ENCODE results near the gene KATNIP.
A peak's percentile ranks its signal among the peaks of the same experiment; 100 is the strongest.

Gene KATNIP

GRCh38 chr16:27518226-27518625 is 31.7 kb upstream of the KATNIP start:
- Histone ChIP-seq H3K18ac (ENCODE audit: low read length) (no peak overlapping the region), H2BK5ac (ENCODE audit: low read length) (no peak overlapping the region), H2AFZ (ENCODE audit: low read length) (no peak overlapping the region), H2AK5ac (ENCODE audit: low read depth, low read length) (no peak overlapping the region), H3K79me1 (ENCODE audit: low read depth, low read length) (no peaks in the 10 kb centered on the region), H4K91ac (ENCODE audit: low read depth, low read length, poor library complexity) (no peak overlapping the region), H2BK120ac (ENCODE audit: low read depth, low read length) (no peak overlapping the region), H3K4me2 (ENCODE audit: insufficient read depth, low read length, poor library complexity, severe bottlenecking) (no peak overlapping the region), H4K8ac (ENCODE audit: low read depth, low read length) (no peak overlapping the region), H3K36me3 (replicated peaks in 1 of 2; ENCODE audit: control insufficient read depth in 2 of 2, insufficient read depth in 2 of 2, low read length in 2 of 2) (peaks cover 26 to 89% of the 10 kb centered on the region in 2 donors), H3K4me1 (ENCODE audit: control insufficient read depth in 2 of 2, insufficient read depth in 1 of 2, low read depth in 1 of 2, low read length in 2 of 2) (no peaks in the 10 kb centered on the region), H3K23ac (ENCODE audit: low read depth, low read length, poor library complexity) (no peak overlapping the region), H3K9ac (ENCODE audit: low read depth, low read length, poor library complexity) (no peak overlapping the region), H3K27me3 (ENCODE audit: control insufficient read depth in 3 of 3, insufficient read depth in 3 of 3, low read depth in 1 of 3, low read length in 3 of 3) (no peaks in the 10 kb centered on the region), H2BK15ac (ENCODE audit: low read length) (no peak overlapping the region), H2BK12ac (ENCODE audit: low read length) (no peak overlapping the region), H3K4ac (ENCODE audit: low read length) (no peak overlapping the region), H3K4me3 (ENCODE audit: low read length in 2 of 2) (no peak overlapping the region), H3K27ac (replicated peaks; ENCODE audit: low read length) (no peak overlapping the region), H3K9me3 (replicated peaks in 1 of 2; ENCODE audit: control insufficient read depth in 2 of 2, insufficient read depth in 1 of 2, low read depth in 1 of 2, low read length in 2 of 2) (peaks cover 0 to 3% of the 10 kb centered on the region in 2 donors), H3K14ac (ENCODE audit: low read length) (no peak overlapping the region)
- WGBS, 2 donors (ENCODE audit: extremely low coverage in 2 of 2, insufficient read length in 2 of 2, insufficient replicate concordance in 1 of 2), result no CpG with 5 or more reads among the region's 4 CpGs
- no peak for DNase-seq (ENCODE audit: low spot score)

DNA sequence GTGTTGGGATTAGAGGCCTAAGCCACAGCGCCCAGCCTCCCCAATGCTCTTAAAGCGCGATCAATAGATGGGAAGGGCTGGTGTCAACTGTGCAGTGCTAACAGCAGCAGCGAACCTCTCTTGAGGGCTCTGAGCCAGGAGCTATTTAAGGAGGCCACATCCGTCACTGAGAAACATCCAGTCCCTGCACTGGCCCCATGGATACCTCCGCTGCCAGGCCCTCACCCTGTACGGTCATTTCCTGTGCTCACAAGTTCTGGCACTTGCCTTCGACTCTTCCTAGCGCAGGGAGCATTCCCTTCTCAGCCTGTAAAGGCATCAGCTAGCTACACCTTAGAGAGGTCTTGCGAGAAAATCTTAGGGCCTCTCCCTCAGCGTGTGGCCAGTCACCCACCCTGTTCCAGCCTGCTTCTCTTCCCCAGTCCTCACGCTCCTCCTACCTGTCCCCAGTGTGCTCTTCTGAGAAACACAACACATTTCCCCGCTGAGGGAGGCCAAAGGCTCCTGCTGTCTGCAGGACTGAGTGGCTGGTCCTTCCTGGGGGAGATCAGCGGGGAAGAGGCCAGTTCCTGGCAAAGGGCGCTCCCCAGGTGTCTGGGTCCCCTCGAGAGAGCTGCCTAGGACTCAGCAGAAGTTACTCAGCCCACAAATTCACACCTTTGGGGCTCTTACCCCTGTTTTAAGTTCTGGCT is 28.8 kb upstream of the KATNIP start:
- Histone ChIP-seq H2BK15ac (ENCODE audit: low read length) (no peak overlapping the region), H3K79me1 (ENCODE audit: low read depth, low read length) (peaks cover 1% of the 10 kb centered on the region), H3K9me3 (replicated peaks in 1 of 2; ENCODE audit: control insufficient read depth in 2 of 2, insufficient read depth in 1 of 2, low read depth in 1 of 2, low read length in 2 of 2) (peaks cover 6 to 11% of the 10 kb centered on the region in 2 donors), H3K18ac (ENCODE audit: low read length) (no peak overlapping the region), H3K4me3 (ENCODE audit: low read length in 2 of 2) (peak overlapping the region in 1 of 2 donors; percentile 0), H2BK120ac (ENCODE audit: low read depth, low read length) (no peak overlapping the region), H3K9ac (ENCODE audit: low read depth, low read length, poor library complexity) (no peak overlapping the region), H3K14ac (ENCODE audit: low read length) (no peak overlapping the region), H2AK5ac (ENCODE audit: low read depth, low read length) (no peak overlapping the region), H3K4me2 (ENCODE audit: insufficient read depth, low read length, poor library complexity, severe bottlenecking) (no peak overlapping the region), H3K27ac (replicated peaks; ENCODE audit: low read length) (no peak overlapping the region), H3K36me3 (replicated peaks in 1 of 2; ENCODE audit: control insufficient read depth in 2 of 2, insufficient read depth in 2 of 2, low read length in 2 of 2) (peaks cover 38 to 94% of the 10 kb centered on the region in 2 donors), H4K91ac (ENCODE audit: low read depth, low read length, poor library complexity) (no peak overlapping the region), H3K4me1 (ENCODE audit: control insufficient read depth in 2 of 2, insufficient read depth in 1 of 2, low read depth in 1 of 2, low read length in 2 of 2) (no peaks in the 10 kb centered on the region), H3K23ac (ENCODE audit: low read depth, low read length, poor library complexity) (peak overlapping the region; percentile 62), H2BK5ac (ENCODE audit: low read length) (no peak overlapping the region), H3K27me3 (ENCODE audit: control insufficient read depth in 3 of 3, insufficient read depth in 3 of 3, low read depth in 1 of 3, low read length in 3 of 3) (no peaks in the 10 kb centered on the region), H2AFZ (ENCODE audit: low read length) (no peak overlapping the region), H3K4ac (ENCODE audit: low read length) (no peak overlapping the region), H4K8ac (ENCODE audit: low read depth, low read length) (no peak overlapping the region), H2BK12ac (ENCODE audit: low read length) (no peak overlapping the region)
- no CpG with 5 or more reads among the region's 16 CpGs for WGBS, 2 donors (ENCODE audit: extremely low coverage in 2 of 2, insufficient read length in 2 of 2, insufficient replicate concordance in 1 of 2)
- no peak for DNase-seq (ENCODE audit: low spot score)

- H3K27me3 ChIP-seq (ENCODE audit: control insufficient read depth in 3 of 3, insufficient read depth in 3 of 3, low read depth in 1 of 3, low read length in 3 of 3), result no peaks in the 10 kb centered on the region
- H2AFZ ChIP-seq (ENCODE audit: low read length), result no peak overlapping the region
- no peak overlapping the region for H3K27ac ChIP-seq (replicated peaks; ENCODE audit: low read length)
- H3K23ac ChIP-seq (ENCODE audit: low read depth, low read length, poor library complexity), result no peak overlapping the region
- no peak overlapping the region for H2BK12ac ChIP-seq (ENCODE audit: low read length)
- peaks cover 42 to 96% of the 10 kb centered on the region in 2 donors for H3K36me3 ChIP-seq (replicated peaks in 1 of 2; ENCODE audit: control insufficient read depth in 2 of 2, insufficient read depth in 2 of 2, low read length in 2 of 2)
- no peak overlapping the region for H2BK5ac ChIP-seq (ENCODE audit: low read length)
- H3K4me1 ChIP-seq (ENCODE audit: control insufficient read depth in 2 of 2, insufficient read depth in 1 of 2, low read depth in 1 of 2, low read length in 2 of 2), result no peaks in the 10 kb centered on the region
- WGBS, 2 donors (ENCODE audit: extremely low coverage in 2 of 2, insufficient read length in 2 of 2, insufficient replicate concordance in 1 of 2), result no CpG with 5 or more reads among the region's 6 CpGs
- H2BK120ac ChIP-seq (ENCODE audit: low read depth, low read length), result no peak overlapping the region
- no peak overlapping the region for H3K4ac ChIP-seq (ENCODE audit: low read length)
- H3K79me1 ChIP-seq (ENCODE audit: low read depth, low read length), result peaks cover 1% of the 10 kb centered on the region
- peaks cover 7 to 15% of the 10 kb centered on the region in 2 donors for H3K9me3 ChIP-seq (replicated peaks in 1 of 2; ENCODE audit: control insufficient read depth in 2 of 2, insufficient read depth in 1 of 2, low read depth in 1 of 2, low read length in 2 of 2)
- no peak overlapping the region for H3K18ac ChIP-seq (ENCODE audit: low read length)
- H3K14ac ChIP-seq (ENCODE audit: low read length), result no peak overlapping the region
- H3K4me3 ChIP-seq (ENCODE audit: low read length in 2 of 2), result no peak overlapping the region
- DNase-seq (ENCODE audit: low spot score), result no peak
- no peak overlapping the region for H3K9ac ChIP-seq (ENCODE audit: low read depth, low read length, poor library complexity)
- H4K8ac ChIP-seq (ENCODE audit: low read depth, low read length), result no peak overlapping the region
- no peak overlapping the region for H4K91ac ChIP-seq (ENCODE audit: low read depth, low read length, poor library complexity)
- H2AK5ac ChIP-seq (ENCODE audit: low read depth, low read length), result no peak overlapping the region
- H3K4me2 ChIP-seq (ENCODE audit: insufficient read depth, low read length, poor library complexity, severe bottlenecking), result no peak overlapping the region
- no peak overlapping the region for H2BK15ac ChIP-seq (ENCODE audit: low read length)
These were observed 27.7 kb upstream of the KATNIP start for GRCh38 chr16:27522173-27522707.

DNA sequence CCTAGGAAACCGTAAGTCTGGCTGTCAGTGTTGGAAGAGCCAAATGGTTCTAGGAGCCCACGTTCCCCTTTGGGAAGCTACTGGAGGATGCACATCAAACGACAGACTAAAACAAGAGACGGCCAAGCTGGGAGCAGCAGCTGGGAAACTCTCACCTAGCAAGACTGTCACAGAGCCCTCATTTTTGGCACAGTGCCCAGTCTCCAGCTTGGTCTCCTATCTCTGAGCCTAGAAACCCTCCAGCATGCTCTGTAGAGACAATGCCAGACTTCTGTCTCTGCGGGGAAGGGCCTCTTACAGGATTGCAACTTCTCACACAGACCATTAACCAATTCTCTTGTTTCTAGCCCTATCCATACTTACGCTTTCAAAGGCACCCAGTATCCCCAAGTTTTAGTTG is 23.8 kb upstream of the KATNIP start:
- Histone ChIP-seq H3K27me3 (ENCODE audit: control insufficient read depth in 3 of 3, insufficient read depth in 3 of 3, low read depth in 1 of 3, low read length in 3 of 3) (no peaks in the 10 kb centered on the region), H3K4ac (ENCODE audit: low read length) (no peak overlapping the region), H3K9ac (ENCODE audit: low read depth, low read length, poor library complexity) (no peak overlapping the region), H3K4me3 (ENCODE audit: low read length in 2 of 2) (no peak overlapping the region), H2BK5ac (ENCODE audit: low read length) (no peak overlapping the region), H3K14ac (ENCODE audit: low read length) (no peak overlapping the region), H2AK5ac (ENCODE audit: low read depth, low read length) (no peak overlapping the region), H3K18ac (ENCODE audit: low read length) (no peak overlapping the region), H2AFZ (ENCODE audit: low read length) (no peak overlapping the region), H3K23ac (ENCODE audit: low read depth, low read length, poor library complexity) (no peak overlapping the region), H3K79me1 (ENCODE audit: low read depth, low read length) (peaks cover 1% of the 10 kb centered on the region), H3K27ac (replicated peaks; ENCODE audit: low read length) (no peak overlapping the region), H4K8ac (ENCODE audit: low read depth, low read length) (no peak overlapping the region), H2BK12ac (ENCODE audit: low read length) (no peak overlapping the region), H2BK15ac (ENCODE audit: low read length) (no peak overlapping the region), H3K9me3 (replicated peaks in 1 of 2; ENCODE audit: control insufficient read depth in 2 of 2, insufficient read depth in 1 of 2, low read depth in 1 of 2, low read length in 2 of 2) (peaks cover 7 to 15% of the 10 kb centered on the region in 2 donors), H3K4me2 (ENCODE audit: insufficient read depth, low read length, poor library complexity, severe bottlenecking) (no peak overlapping the region), H3K36me3 (replicated peaks in 1 of 2; ENCODE audit: control insufficient read depth in 2 of 2, insufficient read depth in 2 of 2, low read length in 2 of 2) (peaks cover 53 to 99% of the 10 kb centered on the region in 2 donors), H2BK120ac (ENCODE audit: low read depth, low read length) (no peak overlapping the region), H4K91ac (ENCODE audit: low read depth, low read length, poor library complexity) (no peak overlapping the region), H3K4me1 (ENCODE audit: control insufficient read depth in 2 of 2, insufficient read depth in 1 of 2, low read depth in 1 of 2, low read length in 2 of 2) (no peaks in the 10 kb centered on the region)
- no peak for DNase-seq (ENCODE audit: low spot score)
- WGBS, 2 donors (ENCODE audit: extremely low coverage in 2 of 2, insufficient read length in 2 of 2, insufficient replicate concordance in 1 of 2), result no CpG with 5 or more reads among the region's 6 CpGs

Measured in neuronal stem cell (in vitro differentiated cells).